ENCODE data around the gene PROSER2. TPM values are rescaled to one million over a fixed set of nuclear protein-coding genes. Genes with fewer than 3 reads are reported as not detected.

The PROSER2 gene
- total and polyA plus RNA-seq, 9 of the 15 experiments (the other 6 are each of a cell fraction or from before 2014, with no cell fraction given): 0.62 to 14.8 (median 2.9) TPM

DNA sequence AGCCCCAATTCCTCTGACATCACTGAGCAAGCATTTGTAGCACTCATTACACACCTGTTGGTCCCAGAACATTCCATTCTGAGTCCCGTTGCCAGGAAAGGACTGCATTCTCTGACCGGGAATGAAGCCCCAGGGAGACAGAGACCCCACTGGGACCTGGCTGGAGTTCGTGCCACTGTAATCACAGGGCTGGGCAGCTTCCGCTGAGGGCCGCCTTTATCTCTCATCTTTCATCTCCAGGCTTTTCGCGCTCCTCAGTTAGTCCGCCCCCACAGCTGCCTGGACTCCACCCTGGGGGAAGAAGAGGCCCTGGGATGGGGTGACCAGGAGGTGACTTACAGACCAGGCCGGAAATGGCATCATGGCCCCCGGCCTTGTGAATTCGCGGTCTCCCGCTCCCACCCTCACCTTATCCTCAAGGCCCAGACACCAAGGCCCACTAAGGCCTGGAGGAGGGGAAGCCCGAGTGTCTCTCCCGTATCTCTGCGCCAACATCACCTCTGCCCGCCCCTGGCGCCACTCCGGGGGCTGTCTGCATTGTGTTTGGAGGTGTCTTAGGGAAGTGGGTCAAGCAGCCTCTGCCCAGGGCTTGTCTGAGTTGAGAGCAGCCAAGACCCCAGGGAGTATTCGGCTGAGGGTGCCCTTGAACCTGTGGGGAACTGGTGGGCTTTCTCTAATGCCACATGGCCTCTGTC is 75.4 kb downstream of the PROSER2 start (continued):
- TF ChIP-seq, protein P1, sequence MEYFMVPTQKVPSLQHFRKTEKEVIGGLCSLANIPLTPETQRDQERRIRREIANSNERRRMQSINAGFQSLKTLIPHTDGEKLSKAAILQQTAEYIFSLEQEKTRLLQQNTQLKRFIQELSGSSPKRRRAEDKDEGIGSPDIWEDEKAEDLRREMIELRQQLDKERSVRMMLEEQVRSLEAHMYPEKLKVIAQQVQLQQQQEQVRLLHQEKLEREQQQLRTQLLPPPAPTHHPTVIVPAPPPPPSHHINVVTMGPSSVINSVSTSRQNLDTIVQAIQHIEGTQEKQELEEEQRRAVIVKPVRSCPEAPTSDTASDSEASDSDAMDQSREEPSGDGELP (CRISPR knock-in tag; IDR thresholded peaks at IDR 0.05; ENCODE audit: borderline replicate concordance): peak; percentile 94
- TF ChIP-seq RAD51 (IDR thresholded peaks at IDR 0.05; ENCODE audit: borderline replicate concordance, low read depth) (peak; percentile 39; the same call in 1 of the 2 replicates), ZBED1 (IDR thresholded peaks at IDR 0.05) (peak; percentile 90), DDX20 (tag; IDR thresholded peaks at IDR 0.05; ENCODE audit: low read depth) (no peak), HNRNPLL (IDR thresholded peaks at IDR 0.05; ENCODE audit: low read depth, low read length, poor library complexity, severe bottlenecking) (no peak), SOX6 (IDR thresholded peaks at IDR 0.05) (peak; percentile 82), CHD2 (IDR thresholded peaks at IDR 0.05; ENCODE audit: low read depth, low read length) (no peak), ZNF253 (CRISPR knock-in tag; conservative IDR thresholded peaks at IDR 0.05) (no peak), NONO (IDR thresholded peaks at IDR 0.05; ENCODE audit: low read depth in 2 of 2, low read length in 1 of 2) (peak in 1 of 2 experiments; percentile 66; a peak in 2 of 4 replicates), CREBBP (IDR thresholded peaks at IDR 0.05; ENCODE audit: low read depth, low read length) (no peak), EWSR1 (IDR thresholded peaks at IDR 0.05; ENCODE audit: borderline replicate concordance, low read depth, partially characterized antibody) (no peak), SNRNP70 (optimal IDR thresholded peaks at IDR 0.05; ENCODE audit: low read depth, low read length) (no peak), ZSCAN29 (IDR thresholded peaks at IDR 0.05) (no peak), MAZ (CRISPR knock-in tag; conservative IDR thresholded peaks at IDR 0.05 in 1 of 2, IDR thresholded peaks at IDR 0.05 in 1 of 2) (peak in 1 of 2 experiments; percentile 92), FOXA1 (IDR thresholded peaks at IDR 0.05; ENCODE audit: borderline replicate concordance) (no peak), ZNF3 (CRISPR knock-in tag; IDR thresholded peaks at IDR 0.05) (no peak), TRIM28 (IDR thresholded peaks at IDR 0.05) (0 out of 2 replicates have a peak, but pooled peaks have one; percentile 37), RFX7 (CRISPR knock-in tag; IDR thresholded peaks at IDR 0.05) (no peak), ZNF274 (IDR thresholded peaks at IDR 0.05; ENCODE audit: borderline replicate concordance, low read depth, low read length) (no peak)
- TF ChIP-seq, protein P2, sequence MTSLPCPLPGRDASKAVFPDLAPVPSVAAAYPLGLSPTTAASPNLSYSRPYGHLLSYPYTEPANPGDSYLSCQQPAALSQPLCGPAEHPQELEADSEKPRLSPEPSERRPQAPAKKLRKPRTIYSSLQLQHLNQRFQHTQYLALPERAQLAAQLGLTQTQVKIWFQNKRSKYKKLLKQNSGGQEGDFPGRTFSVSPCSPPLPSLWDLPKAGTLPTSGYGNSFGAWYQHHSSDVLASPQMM (CRISPR knock-in tag; IDR thresholded peaks at IDR 0.05): no peak
- TF ChIP-seq, protein P3, sequence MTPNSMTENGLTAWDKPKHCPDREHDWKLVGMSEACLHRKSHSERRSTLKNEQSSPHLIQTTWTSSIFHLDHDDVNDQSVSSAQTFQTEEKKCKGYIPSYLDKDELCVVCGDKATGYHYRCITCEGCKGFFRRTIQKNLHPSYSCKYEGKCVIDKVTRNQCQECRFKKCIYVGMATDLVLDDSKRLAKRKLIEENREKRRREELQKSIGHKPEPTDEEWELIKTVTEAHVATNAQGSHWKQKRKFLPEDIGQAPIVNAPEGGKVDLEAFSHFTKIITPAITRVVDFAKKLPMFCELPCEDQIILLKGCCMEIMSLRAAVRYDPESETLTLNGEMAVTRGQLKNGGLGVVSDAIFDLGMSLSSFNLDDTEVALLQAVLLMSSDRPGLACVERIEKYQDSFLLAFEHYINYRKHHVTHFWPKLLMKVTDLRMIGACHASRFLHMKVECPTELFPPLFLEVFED (CRISPR knock-in tag; conservative IDR thresholded peaks at IDR 0.05): peak; percentile 66; the same call in 1 of the 2 replicates
- TF ChIP-seq, protein P4, sequence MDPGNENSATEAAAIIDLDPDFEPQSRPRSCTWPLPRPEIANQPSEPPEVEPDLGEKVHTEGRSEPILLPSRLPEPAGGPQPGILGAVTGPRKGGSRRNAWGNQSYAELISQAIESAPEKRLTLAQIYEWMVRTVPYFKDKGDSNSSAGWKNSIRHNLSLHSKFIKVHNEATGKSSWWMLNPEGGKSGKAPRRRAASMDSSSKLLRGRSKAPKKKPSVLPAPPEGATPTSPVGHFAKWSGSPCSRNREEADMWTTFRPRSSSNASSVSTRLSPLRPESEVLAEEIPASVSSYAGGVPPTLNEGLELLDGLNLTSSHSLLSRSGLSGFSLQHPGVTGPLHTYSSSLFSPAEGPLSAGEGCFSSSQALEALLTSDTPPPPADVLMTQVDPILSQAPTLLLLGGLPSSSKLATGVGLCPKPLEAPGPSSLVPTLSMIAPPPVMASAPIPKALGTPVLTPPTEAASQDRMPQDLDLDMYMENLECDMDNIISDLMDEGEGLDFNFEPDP (CRISPR knock-in tag; IDR thresholded peaks at IDR 0.05): no peak
